GM18526 (cell line): Measurements from ENCODE around the gene PTPN12.

Experiments used
- POLR2A ChIP-seq: IDR thresholded peaks from 3 replicates; pipeline ENCODE4 v1.6.1; 2011; ENCODE audit not compliant: insufficient read length; ENCODE audit errors: extremely low read depth

The PTPN12 gene

GRCh38 chr7:77536413-77537135 lies 521 bp upstream of the PTPN12 start:
- TF ChIP-seq POLR2A = peak; percentile 90

GRCh38 chr7:77537778-77538280 lies 734 bp downstream of the PTPN12 start:
- TF ChIP-seq POLR2A = no peak

- TF ChIP-seq POLR2A = no peak
Observed at GRCh38 chr7:77538281-77539212, 1.5 kb downstream of the PTPN12 start.

DNA sequence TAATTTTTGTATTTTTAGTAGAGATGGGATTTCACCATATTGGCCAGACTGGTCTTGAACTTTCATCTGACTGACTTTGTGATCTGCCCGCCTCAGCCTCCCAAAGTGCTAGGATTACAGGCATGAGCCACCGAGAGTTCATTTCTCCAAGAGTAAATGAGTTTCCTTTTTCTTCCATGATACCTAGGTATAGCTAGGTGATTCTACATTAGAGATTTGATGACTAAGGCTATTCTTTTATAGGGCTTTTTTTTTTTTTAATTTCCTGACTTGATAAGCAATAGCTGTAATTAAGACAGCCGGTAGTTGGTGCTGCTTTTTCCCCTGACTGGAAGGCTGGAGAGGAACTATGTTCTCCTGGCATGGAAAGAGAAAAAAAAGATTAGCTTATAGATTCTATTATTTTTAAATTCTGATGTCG lies 3.3 kb downstream of the PTPN12 start:
- no peak for TF ChIP-seq POLR2A

DNA sequence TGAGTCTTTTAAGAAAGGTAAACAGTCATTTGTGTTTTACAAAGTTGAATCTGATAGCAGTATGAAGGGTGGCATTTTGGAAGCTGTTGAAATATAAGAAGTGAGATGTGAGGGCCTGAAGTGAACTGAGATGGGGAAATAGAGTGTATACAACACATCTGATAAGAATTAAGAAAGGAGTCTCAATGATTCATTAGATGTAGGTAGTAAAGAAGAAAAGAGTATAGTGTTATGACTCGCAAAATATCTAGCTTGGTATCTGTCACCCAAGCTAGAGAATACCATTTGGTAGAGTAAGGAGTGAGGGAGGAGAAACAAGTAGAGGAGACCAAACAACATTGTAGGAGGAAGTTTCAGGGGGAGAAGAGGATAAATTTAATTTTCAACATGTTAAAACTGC lies 5.3 kb downstream of the PTPN12 start:
- no peak for TF ChIP-seq POLR2A

DNA sequence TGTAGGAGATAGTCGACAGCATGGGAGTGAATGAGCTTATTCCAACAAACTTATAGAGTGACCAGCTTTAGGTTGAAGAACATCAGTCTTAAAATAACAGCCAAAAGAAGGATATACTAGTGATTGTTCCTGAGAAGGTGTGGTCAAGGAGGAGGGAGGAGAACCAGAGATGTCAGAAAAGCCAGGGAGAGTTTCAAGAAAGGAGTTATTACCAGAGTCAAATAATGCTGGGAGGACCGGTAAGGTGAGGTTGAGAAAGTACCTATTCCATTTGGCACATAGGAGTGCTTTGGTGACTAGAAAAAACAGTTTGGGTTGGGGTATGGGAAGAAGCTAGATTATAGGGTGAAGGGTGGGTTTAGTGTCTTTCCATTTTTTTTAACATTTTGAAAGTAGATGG lies 5.8 kb downstream of the PTPN12 start:
- no peak for TF ChIP-seq POLR2A

GRCh38 chr7:77543910-77544309 lies 6.8 kb downstream of the PTPN12 start:
- TF ChIP-seq POLR2A = no peak

DNA sequence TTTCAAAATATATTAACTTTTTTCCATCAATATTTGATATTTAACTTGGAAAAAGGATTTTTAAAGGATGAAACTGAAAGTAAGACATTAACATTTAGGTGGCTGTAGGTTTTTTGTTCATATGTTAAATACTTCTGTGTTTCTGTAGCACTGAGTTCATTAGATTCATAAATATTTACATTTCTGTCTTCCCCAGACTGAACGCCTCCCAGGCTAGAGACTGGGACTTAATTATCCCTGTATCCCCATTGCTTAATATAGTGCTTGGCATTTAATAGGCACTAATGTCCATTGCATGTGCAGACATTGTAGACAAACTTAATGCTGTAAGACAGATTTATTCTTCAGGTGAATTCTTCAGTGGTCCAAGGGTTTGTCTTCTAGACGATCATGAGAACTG lies 7.4 kb downstream of the PTPN12 start:
- no peak for TF ChIP-seq POLR2A

- TF ChIP-seq POLR2A = no peak
Observed at GRCh38 chr7:77548206-77548605, 11.1 kb downstream of the PTPN12 start.

- TF ChIP-seq POLR2A = no peak
Observed at GRCh38 chr7:77549106-77549870, 12.2 kb downstream of the PTPN12 start.

DNA sequence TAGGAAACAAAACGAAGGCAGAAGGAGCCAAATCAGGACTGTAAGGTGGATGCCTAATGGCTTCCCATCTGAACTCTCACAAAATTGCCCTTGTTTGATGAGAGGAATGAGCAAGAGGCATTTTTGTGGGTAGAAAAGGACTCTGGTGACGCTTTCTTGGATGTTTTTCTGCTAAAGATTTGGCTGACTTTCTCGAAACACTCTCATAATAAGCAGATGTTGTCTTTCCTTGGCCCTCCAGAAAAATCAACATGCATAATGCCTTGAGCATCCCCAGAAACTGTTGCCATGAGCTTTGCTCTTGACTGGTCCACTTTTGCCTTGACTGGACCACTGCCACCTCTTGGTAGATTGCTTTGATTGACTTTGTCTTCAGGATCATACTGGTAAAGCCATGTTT lies 13.5 kb downstream of the PTPN12 start:
- TF ChIP-seq POLR2A = no peak

GRCh38 chr7:77553123-77553522 lies 16.0 kb downstream of the PTPN12 start:
- TF ChIP-seq POLR2A = no peak

DNA sequence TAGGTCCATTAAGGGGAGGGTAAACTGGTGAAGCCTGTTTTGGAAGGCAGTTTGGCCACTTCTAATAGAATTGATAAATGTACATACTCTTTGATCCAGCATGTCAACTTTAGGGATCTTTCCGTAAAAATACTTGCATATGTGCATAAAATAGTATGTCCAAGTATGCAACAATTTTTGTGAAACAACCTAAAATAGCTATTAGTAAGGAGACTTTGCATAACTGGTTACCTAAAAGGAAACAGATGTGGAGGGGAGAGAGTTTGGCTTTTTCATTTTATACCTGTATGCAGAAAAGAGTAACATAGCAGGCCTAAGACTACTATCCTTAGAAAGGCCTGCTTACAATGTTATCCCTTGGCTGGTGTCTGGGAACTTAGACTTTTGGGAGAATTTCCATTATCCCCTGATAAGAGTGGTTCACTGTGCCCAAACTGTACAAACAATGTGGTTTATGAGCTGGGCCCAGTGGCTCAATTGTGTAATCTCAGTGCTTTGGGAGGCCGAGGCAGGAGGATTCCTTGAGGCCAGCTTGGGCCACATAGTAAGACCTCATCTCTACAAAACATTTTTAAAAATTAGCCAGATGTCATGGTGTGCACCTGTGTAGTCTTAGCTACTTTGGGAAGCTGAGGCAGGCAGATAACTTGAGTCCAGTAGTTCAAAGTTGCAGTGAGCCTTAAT lies 21.3 kb downstream of the PTPN12 start:
- TF ChIP-seq POLR2A = no peak

DNA sequence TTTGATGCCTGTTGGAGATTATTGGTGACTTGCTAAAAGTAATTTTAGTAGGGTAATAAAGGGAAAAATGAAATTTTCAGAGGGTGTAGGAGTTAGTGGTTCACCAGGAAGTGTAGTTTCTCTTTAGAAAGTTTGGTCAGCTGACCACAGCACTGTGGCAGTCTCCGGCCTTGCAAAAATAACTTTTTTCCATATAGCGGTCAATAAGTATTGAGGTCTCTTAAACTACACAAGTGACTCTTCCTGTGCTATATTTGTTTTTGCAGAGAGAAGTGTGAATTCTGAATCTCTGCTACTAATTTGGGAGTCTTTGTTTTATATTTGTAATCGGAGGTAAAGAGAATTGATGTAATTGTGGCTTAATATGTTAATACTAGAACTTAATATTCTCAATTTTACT lies 24.3 kb downstream of the PTPN12 start:
- TF ChIP-seq POLR2A = no peak

GRCh38 chr7:77563275-77563674 lies 26.2 kb downstream of the PTPN12 start:
- TF ChIP-seq POLR2A = no peak
